MM.1S (cell line): ENCODE measurements around the gene MEIOSIN.

Source experiments
- DNase-seq: peaks from one replicate; pipeline ENCODE4 v3.0.0-alpha.2; 2015
- H2AFZ ChIP-seq: fragments of 300-600 bp; sonication (generic); 2 replicates; pipeline ENCODE4 v1.6.0; 2016; ENCODE audit warnings: antibody characterized with exemption, low read length
- H3F3A ChIP-seq: fragments of 300-600 bp; sonication (generic); 2 replicates; pipeline ENCODE4 v1.6.1; 2016; ENCODE audit warnings: mild to moderate bottlenecking, antibody characterized with exemption, low read length, moderate library complexity, mixed read lengths; ENCODE audit not compliant: insufficient read depth
- H3K27ac ChIP-seq: fragments of 300-600 bp; sonication (generic); 2 replicates; pipeline ENCODE4 v1.5.1; 2016; ENCODE audit warnings: mild to moderate bottlenecking, low read length
- H3K27me3 ChIP-seq: fragments of 300-600 bp; sonication (generic); replicated peaks from 2 replicates; pipeline ENCODE4 v1.6.0; 2016; ENCODE audit warnings: low read length; ENCODE audit not compliant: insufficient read depth
- H3K36me3 ChIP-seq: fragments of 300-600 bp; sonication (generic); replicated peaks from 2 replicates; pipeline ENCODE4 v1.6.1; 2016; ENCODE audit warnings: mild to moderate bottlenecking, low read length, mixed read lengths; ENCODE audit not compliant: insufficient read depth
- H3K4me1 ChIP-seq: fragments of 300-600 bp; sonication (generic); 2 replicates; pipeline ENCODE4 v1.6.1; 2016; ENCODE audit warnings: low read length, mixed read lengths
- H3K4me2 ChIP-seq: fragments of 300-600 bp; sonication (generic); 2 replicates; pipeline ENCODE4 v1.6.0; 2016; ENCODE audit warnings: low read depth, low read length
- H3K4me3 ChIP-seq: fragments of 300-600 bp; sonication (generic); 2 replicates; pipeline ENCODE4 v1.5.1; 2016; ENCODE audit warnings: low read length, mixed read lengths
- H3K79me2 ChIP-seq: fragments of 300-600 bp; sonication (generic); 2 replicates; pipeline ENCODE4 v1.6.1; 2016; ENCODE audit warnings: mixed run types, low read length, mixed read lengths
- H3K9ac ChIP-seq: fragments of 300-600 bp; sonication (generic); 2 replicates; pipeline ENCODE4 v1.6.1; 2016; ENCODE audit warnings: low read length, mixed read lengths
- H3K9me2 ChIP-seq: fragments of 300-600 bp; sonication (generic); replicated peaks from 2 replicates; pipeline ENCODE4 v1.6.1; 2016; ENCODE audit warnings: mild to moderate bottlenecking, low read length, mixed read lengths; ENCODE audit not compliant: insufficient read depth
- H3K9me3 ChIP-seq: fragments of 300-600 bp; sonication (generic); replicated peaks from 2 replicates; pipeline ENCODE4 v1.6.1; 2016; ENCODE audit warnings: mild to moderate bottlenecking, low read length, mixed read lengths; ENCODE audit not compliant: insufficient read depth
- H4K20me1 ChIP-seq: fragments of 300-600 bp; sonication (generic); 2 replicates; pipeline ENCODE4 v1.6.1; 2016; ENCODE audit warnings: mild to moderate bottlenecking, low read length, moderate library complexity, mixed read lengths; ENCODE audit not compliant: insufficient read depth
- EZH2 ChIP-seq: fragments of 300-600 bp; sonication (generic); optimal IDR thresholded peaks from 2 replicates; pipeline ENCODE3; 2017; ENCODE audit warnings: low read depth, mild to moderate bottlenecking, antibody characterized with exemption, low read length, mixed read lengths
- EZH2phosphoT487 ChIP-seq: fragments of 300-600 bp; sonication (generic); IDR thresholded peaks from 2 replicates; pipeline ENCODE4 v1.6.1; 2018; ENCODE audit warnings: antibody characterized with exemption, low read length
- TF ChIP-seq, protein P1 (sequence below): fragments of 300-600 bp; sonication (generic); IDR thresholded peaks from 2 replicates; pipeline ENCODE4 v1.5.1; 2016; ENCODE audit warnings: antibody characterized with exemption, low read length, mixed read lengths

Gene MEIOSIN

DNA sequence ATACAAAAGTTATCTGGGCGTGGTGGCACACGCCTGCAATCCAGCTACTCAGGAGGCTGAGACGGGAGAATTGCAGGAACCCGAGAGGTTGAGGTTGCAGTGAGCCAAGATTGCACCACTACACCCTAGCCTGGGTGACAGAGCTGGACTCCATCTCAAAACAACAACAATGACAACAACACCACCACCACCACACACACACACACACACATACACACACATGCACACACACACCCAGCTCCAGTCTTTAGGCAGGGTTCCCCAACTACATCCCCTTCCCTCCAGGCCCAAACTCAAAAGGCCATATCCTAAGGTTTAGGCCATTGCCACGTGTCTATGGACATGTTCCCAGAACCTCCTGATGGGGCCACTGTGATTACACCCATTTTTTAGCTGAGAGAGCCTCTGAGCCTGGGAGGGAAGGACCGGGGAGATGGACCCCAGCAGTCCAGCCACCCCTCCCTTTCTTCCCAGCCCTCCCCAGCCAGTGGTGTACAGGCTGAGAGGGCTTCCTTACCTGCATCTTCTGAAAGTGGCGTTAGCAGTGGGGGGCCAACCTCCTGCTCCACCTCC lies 68.5 kb downstream of the MEIOSIN start:
- Histone ChIP-seq H3K4me2 (no peak overlapping the region), H3K36me3 (no peaks in the 10 kb centered on the region), H3K27ac (no peak overlapping the region), H3K9me3 (no peaks in the 10 kb centered on the region), H2AFZ (no peak overlapping the region), H3K79me2 (no peaks in the 10 kb centered on the region), H3K9ac (no peak overlapping the region), H3F3A (no peaks in the 10 kb centered on the region), H3K9me2 (no peaks in the 10 kb centered on the region), H3K27me3 (no peaks in the 10 kb centered on the region), H3K4me3 (no peak overlapping the region), H3K4me1 (no peaks in the 10 kb centered on the region), H4K20me1 (no peaks in the 10 kb centered on the region)
- DNase-seq: no peak
- TF ChIP-seq, protein P1, sequence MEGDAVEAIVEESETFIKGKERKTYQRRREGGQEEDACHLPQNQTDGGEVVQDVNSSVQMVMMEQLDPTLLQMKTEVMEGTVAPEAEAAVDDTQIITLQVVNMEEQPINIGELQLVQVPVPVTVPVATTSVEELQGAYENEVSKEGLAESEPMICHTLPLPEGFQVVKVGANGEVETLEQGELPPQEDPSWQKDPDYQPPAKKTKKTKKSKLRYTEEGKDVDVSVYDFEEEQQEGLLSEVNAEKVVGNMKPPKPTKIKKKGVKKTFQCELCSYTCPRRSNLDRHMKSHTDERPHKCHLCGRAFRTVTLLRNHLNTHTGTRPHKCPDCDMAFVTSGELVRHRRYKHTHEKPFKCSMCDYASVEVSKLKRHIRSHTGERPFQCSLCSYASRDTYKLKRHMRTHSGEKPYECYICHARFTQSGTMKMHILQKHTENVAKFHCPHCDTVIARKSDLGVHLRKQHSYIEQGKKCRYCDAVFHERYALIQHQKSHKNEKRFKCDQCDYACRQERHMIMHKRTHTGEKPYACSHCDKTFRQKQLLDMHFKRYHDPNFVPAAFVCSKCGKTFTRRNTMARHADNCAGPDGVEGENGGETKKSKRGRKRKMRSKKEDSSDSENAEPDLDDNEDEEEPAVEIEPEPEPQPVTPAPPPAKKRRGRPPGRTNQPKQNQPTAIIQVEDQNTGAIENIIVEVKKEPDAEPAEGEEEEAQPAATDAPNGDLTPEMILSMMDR: no peak

DNA sequence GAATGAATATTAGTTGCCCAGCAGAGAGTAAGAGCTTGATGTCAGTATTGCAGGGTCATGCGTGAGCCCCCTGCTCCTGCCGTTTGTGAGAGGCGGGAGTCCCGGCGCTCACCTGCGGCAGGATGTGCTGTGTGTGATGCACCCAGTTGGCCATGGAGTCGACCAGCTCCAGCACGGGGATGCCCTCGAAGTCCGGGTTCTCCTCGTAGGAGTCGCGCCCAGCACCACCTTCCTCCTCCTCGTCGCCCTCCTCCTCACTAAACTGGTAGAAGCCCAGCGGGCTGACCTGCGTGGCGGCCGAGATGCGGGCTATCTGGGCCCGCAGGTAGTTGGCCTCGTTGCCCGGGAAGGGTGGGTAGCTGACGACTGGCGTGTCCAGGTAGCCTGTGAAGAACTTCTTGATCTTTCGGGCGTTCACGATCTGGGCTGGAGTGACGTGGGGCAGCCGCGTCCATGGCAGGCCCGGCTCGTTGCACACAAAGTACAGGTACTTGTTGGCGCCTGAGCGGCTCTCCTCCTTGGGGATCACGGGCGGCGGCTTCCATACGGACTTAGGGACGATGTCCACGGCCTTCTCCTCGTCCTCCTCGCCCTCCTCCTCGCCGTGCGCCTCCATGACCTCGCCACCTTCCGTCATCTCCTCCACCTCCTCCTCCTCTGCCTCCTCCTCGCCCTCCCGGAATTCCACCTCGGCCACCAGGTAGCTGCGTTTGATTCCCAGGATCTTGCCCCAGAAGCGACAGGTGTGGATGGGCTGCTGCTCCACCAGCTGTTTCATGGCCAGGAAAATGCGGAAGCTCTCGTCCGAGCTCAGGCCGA lies 71.1 kb downstream of the MEIOSIN start:
- no peaks in the 10 kb centered on the region for H3K27me3 ChIP-seq
- H2AFZ ChIP-seq: no peak overlapping the region
- H3K4me3 ChIP-seq: no peak overlapping the region
- DNase-seq: no peak
- TF ChIP-seq, protein P1: no peak
- TF ChIP-seq EZH2 (no peak), EZH2phosphoT487 (no peak)
- H3K4me1 ChIP-seq: peaks cover under 1% of the 10 kb centered on the region; the same call in 1 of the 2 replicates
- peaks cover under 1% of the 10 kb centered on the region for H3F3A ChIP-seq
- H3K9me2 ChIP-seq: no peaks in the 10 kb centered on the region
- H3K9me3 ChIP-seq: no peaks in the 10 kb centered on the region
- no peaks in the 10 kb centered on the region for H3K36me3 ChIP-seq
- no peak overlapping the region for H3K9ac ChIP-seq
- no peak overlapping the region for H3K27ac ChIP-seq
- no peaks in the 10 kb centered on the region for H3K79me2 ChIP-seq
- H4K20me1 ChIP-seq: no peaks in the 10 kb centered on the region
- no peak overlapping the region for H3K4me2 ChIP-seq

DNA sequence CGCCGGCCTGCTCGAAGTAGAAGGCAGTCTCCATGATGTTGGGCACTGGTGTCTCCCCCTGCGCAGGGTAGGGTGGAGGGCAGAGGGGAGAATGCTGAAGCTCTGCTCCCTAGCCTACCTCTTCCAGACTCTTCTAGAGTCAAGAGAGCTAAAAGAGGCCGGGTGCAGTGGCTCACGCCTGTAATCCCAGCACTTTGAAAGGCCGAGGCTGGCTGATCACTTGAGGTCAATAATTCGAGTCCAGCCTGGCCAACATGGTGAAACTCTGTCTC lies 71.7 kb downstream of the MEIOSIN start:
- TF ChIP-seq, protein P1: no peak
- TF ChIP-seq EZH2 (no peak), EZH2phosphoT487 (no peak)
- Histone ChIP-seq H3K79me2 (no peaks in the 10 kb centered on the region), H3K9me2 (no peaks in the 10 kb centered on the region), H3K4me3 (no peak overlapping the region), H3K27me3 (no peaks in the 10 kb centered on the region), H3K27ac (no peak overlapping the region), H3K9ac (no peak overlapping the region), H3F3A (peaks cover 6% of the 10 kb centered on the region), H4K20me1 (no peaks in the 10 kb centered on the region), H3K4me1 (peaks cover 6% of the 10 kb centered on the region), H2AFZ (no peak overlapping the region), H3K4me2 (no peak overlapping the region), H3K9me3 (no peaks in the 10 kb centered on the region), H3K36me3 (no peaks in the 10 kb centered on the region)
- no peak for DNase-seq
